K562 (cell line): ENCODE results near the gene SLC29A3. TPM values are rescaled to one million over a fixed set of nuclear protein-coding genes. Genes with fewer than 3 reads are reported as not detected.

Experiments
- ARID1B ChIP-seq: fragments of 450-650 bp; IDR thresholded peaks from 2 replicates; pipeline ENCODE4 v1.6.1; 2016; ENCODE audit warnings: antibody characterized with exemption, mild to moderate bottlenecking, inconsistent platforms
- ARID3B ChIP-seq: fragments of 250-450 bp; sonication (Bioruptor Pico); IDR thresholded peaks from 2 replicates; pipeline ENCODE4 v1.4.0; 2020; ENCODE audit warnings: borderline replicate concordance
- BRF2 ChIP-seq: IDR thresholded peaks from 3 replicates; pipeline ENCODE4 v1.6.1; 2011; ENCODE audit warnings: borderline replicate concordance, mild to moderate bottlenecking; ENCODE audit not compliant: insufficient read length, insufficient read depth
- CCNT2 ChIP-seq: IDR thresholded peaks from 2 replicates; pipeline ENCODE4 v1.6.1; 2011; ENCODE audit warnings: borderline replicate concordance, low read depth, mild to moderate bottlenecking, moderate library complexity, mixed read lengths, low read length; ENCODE audit not compliant: insufficient read length; ENCODE audit errors: extremely low read depth
- E2F6 ChIP-seq, 2 experiments: IDR thresholded peaks; 2 replicates each; pipeline ENCODE4 v1.6.1; 2011; ENCODE audit warnings: borderline replicate concordance in 1 of 2, control low read depth in 1 of 2, low read depth in 1 of 2, low read length in 1 of 2, mild to moderate bottlenecking in 1 of 2, mixed read lengths in 1 of 2, moderate library complexity in 1 of 2; ENCODE audit not compliant: insufficient read depth in 1 of 2, insufficient read length in 1 of 2, poor library complexity in 1 of 2, severe bottlenecking in 1 of 2; ENCODE audit errors: extremely low read depth in 1 of 2
- GATAD2B ChIP-seq: fragments of 450-650 bp; IDR thresholded peaks from 2 replicates; pipeline ENCODE4 v1.6.1; 2017; ENCODE audit warnings: mild to moderate bottlenecking, borderline replicate concordance
- HMG20B ChIP-seq: fragments of 250-450 bp; sonication (Bioruptor Pico); IDR thresholded peaks from 2 replicates; pipeline ENCODE4 v1.5.0; 2021; ENCODE audit warnings: mild to moderate bottlenecking
- PKNOX1 ChIP-seq: fragments of 450-650 bp; IDR thresholded peaks from 2 replicates; pipeline ENCODE4 v1.6.1; 2016
- RERE ChIP-seq: sonication (generic); formaldehyde crosslinking; IDR thresholded peaks from 2 replicates; pipeline ENCODE4 v1.8.0; 2023; ENCODE audit warnings: missing genetic modification reagents, mild to moderate bottlenecking, borderline replicate concordance
- TEAD1 ChIP-seq, 2 experiments: fragments of 450-650 bp in 1 of 2; sonication (generic) in 1 of 2; formaldehyde crosslinking; IDR thresholded peaks; 2 replicates each; pipeline versions ENCODE4 v1.4.0 to v1.8.0; 2020 to 2022; ENCODE audit warnings: mild to moderate bottlenecking in 2 of 2, missing genetic modification reagents in 1 of 2
- TFAP4 ChIP-seq: sonication (generic); formaldehyde crosslinking; IDR thresholded peaks from 2 replicates; pipeline ENCODE4 v1.8.0; 2022; ENCODE audit warnings: missing genetic modification reagents, mild to moderate bottlenecking, moderate library complexity, borderline replicate concordance
- ZNF124 ChIP-seq: sonication (generic); formaldehyde crosslinking; IDR thresholded peaks from 2 replicates; pipeline ENCODE4 v1.8.1; 2022; ENCODE audit warnings: missing genetic modification reagents
- ZNF436 ChIP-seq: fragments of 250-450, 450-650 bp; sonication (Bioruptor Pico); formaldehyde crosslinking; IDR thresholded peaks from 2 replicates; pipeline ENCODE4 v1.7.0; 2020; ENCODE audit warnings: mild to moderate bottlenecking
- ZZZ3 ChIP-seq: fragments of 450-650 bp; IDR thresholded peaks from 2 replicates; pipeline ENCODE4 v1.6.1; 2016; ENCODE audit warnings: antibody characterized with exemption, mild to moderate bottlenecking, moderate library complexity
- polyA plus RNA-seq, 8 experiments: library from polyadenylated mRNA; depleted of rRNA in 4 of 8; stranded (reverse) in 5 of 8; unstranded in 3 of 8; fragments of >200 nt; fragmentation: Nextera tagmentation in 2 of 8; fragmentation: Illumina TruSeq in 1 of 8; extraction: Ambion mirVana in 2 of 8; extraction: Trizol in 1 of 8; gene quantifications; 2 replicates each; pipeline versions ENCODE4 v1.2.1 to v1.2.3, GENCODE V29; 2011 to 2014; ENCODE audit warnings: inconsistent platforms in 1 of 8, missing spikeins in 1 of 8
- total RNA-seq, 7 experiments: library from RNA; depleted of rRNA in 6 of 7; stranded (reverse); fragments of >200 nt in 6 of 7; fragmentation: Illumina TruSeq in 2 of 7; extraction: Trizol in 2 of 7; gene quantifications; 2 replicates each; pipeline versions ENCODE4 v1.2.1 to v1.2.3, GENCODE V29; 2011 to 2021; ENCODE audit warnings: low replicate concordance in 1 of 7

Gene SLC29A3
- total and polyA plus RNA-seq, 9 of the 15 experiments (the other 6 are each of a cell fraction or from before 2014, with no cell fraction given) = 2.1 to 10.7 (median 4.6) TPM

- TF ChIP-seq BRF2 (no peak), GATAD2B (no peak), TEAD1 (CRISPR knock-in tag; IDR thresholded peaks at IDR 0.05) (peak in 1 of 2 experiments; percentile 40; a peak in 1 of 4 replicates), RERE (CRISPR knock-in tag) (no peak), CCNT2 (no peak), E2F6 (IDR thresholded peaks at IDR 0.05; ENCODE audit: borderline replicate concordance in 1 of 2, extremely low read depth in 1 of 2, insufficient read depth in 1 of 2, insufficient read length in 1 of 2, low read depth in 1 of 2, low read length in 1 of 2, poor library complexity in 1 of 2, severe bottlenecking in 1 of 2) (no peak), ARID3B (no peak), ZNF124 (no peak), ARID1B (peak; percentile 61; the same call in 1 of the 2 replicates), PKNOX1 (peak; percentile 29; the same call in 1 of the 2 replicates), HMG20B (no peak), ZZZ3 (no peak), TFAP4 (peak; percentile 34; the same call in 1 of the 2 replicates), ZNF436 (CRISPR knock-in tag) (no peak)
These were observed 24.3 kb downstream of the SLC29A3 start (continued) for GRCh38 chr10:71343392-71343773.
